ENCODE results near the gene SLC7A5.

Gene SLC7A5

GRCh38 chr16:87824991-87825841, 44.1 kb downstream of the SLC7A5 start:
- TF ChIP-seq CTCF (conservative IDR thresholded peaks at IDR 0.05; ENCODE audit: low read length) = no peak
- DNase-seq (ENCODE audit: low read depth) = no peak
- no peak overlapping the region for H3K4me3 ChIP-seq (ENCODE audit: low read length)

GRCh38 chr16:87824016-87824990, 45.0 kb downstream of the SLC7A5 start:
- H3K4me3 ChIP-seq (ENCODE audit: low read length) = no peak overlapping the region
- TF ChIP-seq CTCF (conservative IDR thresholded peaks at IDR 0.05; ENCODE audit: low read length) = no peak
- DNase-seq (ENCODE audit: low read depth) = no peak

- TF ChIP-seq CTCF (conservative IDR thresholded peaks at IDR 0.05; ENCODE audit: low read length) = no peak
- no peak overlapping the region for H3K4me3 ChIP-seq (ENCODE audit: low read length)
Measured at GRCh38 chr16:87823181-87823929, 46.0 kb downstream of the SLC7A5 start.

GRCh38 chr16:87822108-87822970, 47.0 kb downstream of the SLC7A5 start:
- DNase-seq (ENCODE audit: low read depth) = no peak
- H3K4me3 ChIP-seq (ENCODE audit: low read length) = no peak overlapping the region
- TF ChIP-seq CTCF (conservative IDR thresholded peaks at IDR 0.05; ENCODE audit: low read length) = no peak

More at GRCh38 chr16:87823181-87823929, 46.0 kb downstream of the SLC7A5 start:
- no peak for DNase-seq (ENCODE audit: low read depth)

GRCh38 chr16:87821376-87822107, 47.8 kb downstream of the SLC7A5 start:
- no peak for DNase-seq (ENCODE audit: low read depth)
- no peak for TF ChIP-seq CTCF (conservative IDR thresholded peaks at IDR 0.05; ENCODE audit: low read length)
- no peak overlapping the region for H3K4me3 ChIP-seq (ENCODE audit: low read length)
